H9 (cell line): ENCODE measurements around the gene PTCD1. TPM values are rescaled to one million over a fixed set of nuclear protein-coding genes. Genes with fewer than 3 reads are reported as not detected.
A peak's percentile ranks its signal among the peaks of the same experiment; 100 is the strongest.

Experiments
- DNase-seq: peaks from one replicate; pipeline ENCODE4 v3.0.0-alpha.2; 2017
- H2AFZ ChIP-seq: one replicate; pipeline ENCODE4 v1.6.1; 2013; ENCODE audit warnings: mild to moderate bottlenecking, low read length, control low read depth, moderate library complexity
- H2AK5ac ChIP-seq: 2 replicates; pipeline ENCODE4 v1.6.1; 2013; ENCODE audit warnings: low read length, control low read depth, mixed read lengths; ENCODE audit not compliant: insufficient read length
- H2BK120ac ChIP-seq: one replicate; pipeline ENCODE4 v1.6.1; 2013; ENCODE audit warnings: low read depth, mild to moderate bottlenecking, low read length, control low read depth, inconsistent platforms; ENCODE audit not compliant: poor library complexity, severe bottlenecking
- H2BK12ac ChIP-seq: 2 replicates; pipeline ENCODE4 v1.6.1; 2013; ENCODE audit warnings: low read length, control low read depth, mixed read lengths, low read depth; ENCODE audit not compliant: insufficient read length
- H2BK15ac ChIP-seq: 2 replicates; pipeline ENCODE4 v1.6.1; 2013; ENCODE audit warnings: low read depth, low read length, control low read depth
- H2BK20ac ChIP-seq: one replicate; pipeline ENCODE4 v1.6.1; 2013; ENCODE audit warnings: low read depth, mild to moderate bottlenecking, low read length, control low read depth, inconsistent platforms; ENCODE audit not compliant: poor library complexity, severe bottlenecking
- H2BK5ac ChIP-seq: 2 replicates; pipeline ENCODE4 v1.6.1; 2013; ENCODE audit warnings: low read length, control low read depth, mixed read lengths; ENCODE audit not compliant: insufficient read length
- H3K14ac ChIP-seq: 2 replicates; pipeline ENCODE4 v1.6.1; 2013; ENCODE audit warnings: low read length, control low read depth; ENCODE audit not compliant: insufficient read depth
- H3K18ac ChIP-seq: 2 replicates; pipeline ENCODE4 v1.6.1; 2013; ENCODE audit warnings: low read depth, mild to moderate bottlenecking, mixed read lengths, low read length, control low read depth; ENCODE audit not compliant: insufficient read length
- H3K23ac ChIP-seq: 2 replicates; pipeline ENCODE4 v1.6.1; 2013; ENCODE audit warnings: low read length, control low read depth, mixed read lengths, low read depth; ENCODE audit not compliant: insufficient read length
- H3K23me2 ChIP-seq: 2 replicates; pipeline ENCODE4 v1.6.1; 2013; ENCODE audit warnings: low read depth, mild to moderate bottlenecking, mixed read lengths, low read length, control low read depth; ENCODE audit not compliant: insufficient read length, poor library complexity, severe bottlenecking
- H3K27ac ChIP-seq: 2 replicates; pipeline ENCODE4 v1.5.1; 2013; ENCODE audit warnings: low read length, control low read depth, mixed read lengths, low read depth; ENCODE audit not compliant: insufficient read length
- H3K27me3 ChIP-seq: 2 replicates; pipeline ENCODE4 v1.6.1; 2013; ENCODE audit warnings: low read length, control low read depth, inconsistent platforms; ENCODE audit not compliant: insufficient read depth
- H3K4ac ChIP-seq: 2 replicates; pipeline ENCODE4 v1.6.1; 2013; ENCODE audit warnings: low read depth, mild to moderate bottlenecking, control low read depth, inconsistent platforms, low read length, moderate library complexity
- H3K4me1 ChIP-seq: 2 replicates; pipeline ENCODE4 v1.6.1; 2013; ENCODE audit warnings: low read length, control low read depth, inconsistent platforms; ENCODE audit not compliant: insufficient read depth
- H3K4me2 ChIP-seq: 2 replicates; pipeline ENCODE4 v1.6.1; 2013; ENCODE audit warnings: low read length, control low read depth, mixed read lengths; ENCODE audit not compliant: insufficient read length, insufficient read depth
- H3K56ac ChIP-seq: 2 replicates; pipeline ENCODE4 v1.6.1; 2013; ENCODE audit warnings: low read depth, mild to moderate bottlenecking, mixed read lengths, low read length, control low read depth; ENCODE audit not compliant: insufficient read length
- H3K79me1 ChIP-seq: 2 replicates; pipeline ENCODE4 v1.6.1; 2013; ENCODE audit warnings: low read depth, mild to moderate bottlenecking, moderate library complexity, low read length, control low read depth, inconsistent platforms; ENCODE audit not compliant: insufficient read depth, poor library complexity, severe bottlenecking
- H3K79me2 ChIP-seq: 2 replicates; pipeline ENCODE4 v1.6.1; 2013; ENCODE audit warnings: low read length, control low read depth, inconsistent platforms; ENCODE audit not compliant: insufficient read depth
- H3K9ac ChIP-seq: 2 replicates; pipeline ENCODE4 v1.6.1; 2013; ENCODE audit warnings: low read length, control low read depth, mixed read lengths; ENCODE audit not compliant: insufficient read length; ENCODE audit errors: extremely low read depth
- H3K9me3 ChIP-seq: one replicate; pipeline ENCODE4 v1.6.1; 2013; ENCODE audit warnings: low read depth, low read length, inconsistent platforms; ENCODE audit not compliant: control insufficient read depth
- H3T11ph ChIP-seq: one replicate; pipeline ENCODE4 v1.6.1; 2013; ENCODE audit warnings: mild to moderate bottlenecking, low read length, control low read depth, inconsistent platforms
- H4K20me1 ChIP-seq: one replicate; pipeline ENCODE4 v1.6.1; 2013; ENCODE audit not compliant: control insufficient read depth, insufficient read length, insufficient read depth
- H4K5ac ChIP-seq: 2 replicates; pipeline ENCODE4 v1.6.1; 2013; ENCODE audit warnings: low read depth, mild to moderate bottlenecking, mixed read lengths, low read length, control low read depth; ENCODE audit not compliant: insufficient read length
- H4K8ac ChIP-seq: replicated peaks from 2 replicates; pipeline ENCODE4 v1.6.1; 2013; ENCODE audit warnings: low read length, control low read depth, mixed read lengths, low read depth; ENCODE audit not compliant: insufficient read length
- H4K91ac ChIP-seq: 2 replicates; pipeline ENCODE4 v1.6.1; 2013; ENCODE audit warnings: low read depth, mild to moderate bottlenecking, moderate library complexity, mixed read lengths, low read length, control low read depth; ENCODE audit not compliant: insufficient read length
- H3K27ac Mint-ChIP-seq, 3 experiments: 2 replicates in 2 of 3; 3 replicates in 1 of 3; pipeline ENCODE4 v1.8.0; 2020 to 2021; ENCODE audit warnings: mixed read lengths in 3 of 3, mild to moderate bottlenecking in 1 of 3, moderate library complexity in 1 of 3
- H3K27me3 Mint-ChIP-seq: 2 replicates; pipeline ENCODE4 v1.8.0; 2021; ENCODE audit warnings: low read depth, mild to moderate bottlenecking, moderate library complexity, mixed read lengths
- H3K36me3 Mint-ChIP-seq, 3 experiments: 2 replicates in 2 of 3; 3 replicates in 1 of 3; pipeline ENCODE4 v1.8.0; 2020 to 2021; ENCODE audit warnings: low read depth in 3 of 3, mixed read lengths in 3 of 3; ENCODE audit not compliant: insufficient read depth in 1 of 3
- H3K4me1 Mint-ChIP-seq, 2 experiments: 2 replicates each; pipeline ENCODE4 v1.8.0; 2020; ENCODE audit warnings: mixed read lengths in 2 of 2
- H3K4me3 Mint-ChIP-seq, 2 experiments: 2 replicates in 1 of 2; 3 replicates in 1 of 2; pipeline ENCODE4 v1.8.0; 2020 to 2021; ENCODE audit warnings: mild to moderate bottlenecking in 2 of 2, mixed read lengths in 2 of 2, moderate library complexity in 1 of 2
- H3K9me3 Mint-ChIP-seq, 2 experiments: 2 replicates in 1 of 2; 3 replicates in 1 of 2; pipeline ENCODE4 v1.8.0; 2020; ENCODE audit warnings: mild to moderate bottlenecking in 2 of 2, mixed read lengths in 2 of 2, moderate library complexity in 1 of 2
- CTCF ChIP-seq: fragments of 200-600 bp; sonication (generic); conservative IDR thresholded peaks from 3 replicates; pipeline ENCODE4 v1.8.0; 2021; ENCODE audit warnings: antibody characterized with exemption, mild to moderate bottlenecking
- WGBS: extraction: QIAGEN DNeasy Blood & Tissue Kit; methylation state at CpG from one replicate; pipeline ENCODE4 v1.1.7; 2013; ENCODE audit warnings: missing lambda C conversion rate, low lambda C conversion rate, mixed read lengths; ENCODE audit not compliant: insufficient read length; ENCODE audit errors: extremely low coverage; 5-methylcytosine and 5-hydroxymethylcytosine counted together
- total RNA-seq: library from RNA; stranded (reverse); gene quantifications from 2 replicates; pipeline ENCODE4 v1.2.1, GENCODE V29; 2021

Gene PTCD1
- total RNA-seq, 1 experiment from 2014 or later, result 12.8 TPM

DNA sequence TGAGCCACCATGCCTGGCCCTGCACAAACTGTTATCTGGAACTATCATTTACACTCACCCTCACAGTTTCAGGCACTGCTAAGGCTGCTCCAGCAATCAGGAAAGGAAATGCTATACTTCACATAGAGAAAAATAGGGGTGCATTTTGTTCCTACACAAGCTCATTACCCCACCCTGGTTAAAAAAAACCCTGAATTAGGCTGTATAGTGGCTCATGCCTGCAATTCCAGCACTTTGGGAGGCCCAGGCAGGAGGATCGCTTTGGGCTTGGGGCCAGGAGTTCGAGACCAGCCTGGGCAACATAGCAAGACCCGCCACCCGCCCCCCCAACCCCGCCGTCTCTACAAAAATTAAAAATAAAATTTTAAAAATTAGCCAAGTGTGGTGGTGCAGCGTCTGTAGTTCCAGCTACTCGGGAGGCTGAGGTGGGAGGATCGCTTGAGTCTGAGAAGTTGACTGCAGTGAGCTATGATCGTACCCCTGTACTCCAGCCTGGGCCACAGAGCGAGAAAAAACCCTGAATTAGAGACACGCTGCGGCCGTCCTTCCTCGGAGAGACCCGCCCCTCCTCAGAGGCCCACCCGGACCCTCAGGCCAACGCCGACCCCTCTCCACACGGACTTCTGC is 539 bp downstream of the PTCD1 start:
- Histone ChIP-seq H4K91ac (no peak overlapping the region), H3K4me1 (peaks cover 3% of the 10 kb centered on the region; the same call in 1 of the 2 replicates), H3K56ac (no peak overlapping the region), H2AFZ (no peak overlapping the region), H3K27ac (no peak overlapping the region), H2BK120ac (no peak overlapping the region), H4K20me1 (no peaks in the 10 kb centered on the region), H3K79me2 (peaks cover 11% of the 10 kb centered on the region; the same call in 1 of the 2 replicates), H3K4ac (no peak overlapping the region), H3K23ac (no peak overlapping the region), H2BK15ac (no peak overlapping the region; the same call in 1 of the 2 replicates), H3K79me1 (no peaks in the 10 kb centered on the region), H2BK5ac (no peak overlapping the region), H3K9me3 (no peaks in the 10 kb centered on the region), H2AK5ac (no peak overlapping the region), H3K27me3 (no peaks in the 10 kb centered on the region), H3K14ac (peak overlapping the region; percentile 79), H2BK20ac (no peak overlapping the region), H2BK12ac (no peak overlapping the region), H4K8ac (no peak overlapping the region), H3K9ac (peak overlapping the region; percentile 67), H3K18ac (no peak overlapping the region), H3K23me2 (peaks cover 7% of the 10 kb centered on the region), H4K5ac (no peak overlapping the region), H3K4me2 (peak overlapping the region; percentile 81), H3T11ph (no peak overlapping the region)
- H3K4me1 Mint-ChIP-seq, result peaks cover 16 to 29% of the 10 kb centered on the region in 2 experiments
- no peak for TF ChIP-seq CTCF
- H3K27ac Mint-ChIP-seq, result peak overlapping the region; percentile 96 to 99 (median 98)
- no peaks in the 10 kb centered on the region for H3K9me3 Mint-ChIP-seq
- DNase-seq, result no peak
- H3K27me3 Mint-ChIP-seq, result no peaks in the 10 kb centered on the region
- peak overlapping the region; percentile 98 to 99 for H3K4me3 Mint-ChIP-seq
- peaks cover 27 to 49% (median 44%) of the 10 kb centered on the region in 3 experiments for H3K36me3 Mint-ChIP-seq
- WGBS, result no CpG with 5 or more reads among the region's 20 CpGs
